NCI-H2227 (cell line): ENCODE measurements around the gene ETFDH.
"Not testable (repeated sequence)": the region's sequence is repeated elsewhere in the genome, so short reads cannot be mapped to it uniquely, and the experiment has no call there.

Source experiments
- DNase-seq: peaks from one replicate; lab custom pipeline; 2025; ENCODE audit not compliant: unreplicated experiment; lab: John Stamatoyannopoulos, UW

ETFDH gene

GRCh38 chr4:158676076-158676475 is 4.0 kb downstream of the ETFDH start:
- no peak for DNase-seq

DNA sequence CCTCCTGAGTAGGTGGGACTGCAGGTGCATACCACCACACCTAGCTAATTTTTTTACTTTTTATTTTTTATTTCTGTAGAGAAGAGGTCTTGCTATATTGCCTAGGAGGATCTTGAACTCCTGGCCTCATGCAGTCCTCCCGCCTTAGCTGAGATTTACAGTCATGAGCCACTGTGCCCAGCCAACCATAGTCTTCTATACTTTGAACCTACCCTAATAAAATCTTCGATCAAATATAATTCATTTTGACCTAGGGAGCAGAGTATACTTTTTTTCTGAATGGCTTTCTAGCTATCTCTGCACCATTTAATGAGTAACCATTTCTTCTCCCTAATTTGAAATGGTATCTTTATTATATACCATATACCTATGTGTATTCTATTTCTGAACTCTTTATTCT is 6.7 kb downstream of the ETFDH start:
- DNase-seq: no peak

- DNase-seq: no peak
These were observed 9.5 kb downstream of the ETFDH start for GRCh38 chr4:158681629-158682028.

DNA sequence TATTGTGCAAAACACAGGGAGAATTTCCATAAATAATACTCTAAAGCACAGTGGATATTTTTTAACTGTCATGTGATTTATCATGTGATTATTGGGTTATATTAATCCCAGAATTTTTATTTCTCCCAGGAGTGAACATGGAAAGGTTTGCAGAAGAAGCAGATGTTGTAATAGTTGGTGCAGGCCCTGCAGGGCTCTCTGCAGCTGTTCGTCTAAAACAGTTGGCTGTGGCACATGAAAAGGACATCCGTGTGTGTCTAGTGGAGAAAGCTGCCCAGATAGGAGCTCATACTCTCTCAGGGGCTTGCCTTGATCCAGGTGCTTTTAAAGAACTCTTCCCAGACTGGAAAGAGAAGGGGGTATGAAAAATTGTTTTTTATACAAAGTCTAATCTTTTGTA is 10.0 kb downstream of the ETFDH start:
- DNase-seq: no peak

- no peak for DNase-seq
These were observed 16.7 kb downstream of the ETFDH start for GRCh38 chr4:158688813-158689212.

DNA sequence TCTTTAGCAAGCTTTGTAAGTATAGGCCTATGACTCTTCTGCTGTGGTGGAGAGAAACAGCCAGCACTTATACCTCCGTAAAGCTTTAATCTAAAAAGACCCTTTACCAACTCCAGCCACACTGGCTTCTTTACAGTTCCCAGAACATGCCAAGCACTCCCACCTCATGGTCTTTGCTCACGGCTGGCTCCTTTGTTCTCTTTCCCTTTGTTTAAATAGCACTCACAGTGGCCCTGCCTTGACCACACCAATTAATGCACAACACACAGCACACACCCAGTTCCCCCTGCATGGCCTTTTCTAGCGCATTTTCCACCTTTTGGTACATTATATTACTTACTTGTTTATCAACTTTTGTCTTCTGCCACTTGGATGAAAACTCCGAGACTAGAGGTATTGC is 32.2 kb downstream of the ETFDH start:
- DNase-seq: no peak

- peak; percentile 0 for DNase-seq
These were observed 38.7 kb downstream of the ETFDH start for GRCh38 chr4:158710814-158711213.

- DNase-seq: not testable (repeated sequence)
These were observed 40.5 kb downstream of the ETFDH start for GRCh38 chr4:158712622-158713021.

DNA sequence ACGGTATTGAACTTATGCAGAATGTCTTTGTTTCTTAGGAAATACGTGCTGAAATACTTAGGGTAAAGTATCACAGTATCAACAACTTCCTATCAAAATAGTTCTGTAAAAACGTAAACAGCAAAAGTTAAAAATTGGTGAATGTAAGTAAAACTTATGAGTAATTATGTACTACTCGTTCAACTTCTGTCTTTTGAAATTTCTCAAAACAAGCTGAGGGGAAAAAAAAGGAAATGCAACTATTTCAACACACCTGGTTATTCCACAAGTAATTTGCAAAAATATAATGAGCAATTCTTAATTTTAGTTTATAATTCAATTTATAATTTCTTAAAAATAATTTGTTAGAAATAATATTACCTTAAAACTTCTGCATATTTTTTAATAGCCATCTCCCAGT is 42.8 kb downstream of the ETFDH start:
- DNase-seq: no peak

- DNase-seq: no peak
These were observed 43.7 kb downstream of the ETFDH start for GRCh38 chr4:158715802-158716201.

- DNase-seq: no peak
These were observed 49.6 kb downstream of the ETFDH start for GRCh38 chr4:158721680-158722079.

- peak; percentile 28 for DNase-seq
These were observed 50.3 kb downstream of the ETFDH start for GRCh38 chr4:158722291-158722916.

GRCh38 chr4:158722917-158723793 is 51.1 kb downstream of the ETFDH start, which contains the start of gene PPID:
TSS of gene PPID (minus strand) at chr4:158723396. CDS start at chr4:158723288, 108 bp downstream.
- DNase-seq: peak; percentile 84

DNA sequence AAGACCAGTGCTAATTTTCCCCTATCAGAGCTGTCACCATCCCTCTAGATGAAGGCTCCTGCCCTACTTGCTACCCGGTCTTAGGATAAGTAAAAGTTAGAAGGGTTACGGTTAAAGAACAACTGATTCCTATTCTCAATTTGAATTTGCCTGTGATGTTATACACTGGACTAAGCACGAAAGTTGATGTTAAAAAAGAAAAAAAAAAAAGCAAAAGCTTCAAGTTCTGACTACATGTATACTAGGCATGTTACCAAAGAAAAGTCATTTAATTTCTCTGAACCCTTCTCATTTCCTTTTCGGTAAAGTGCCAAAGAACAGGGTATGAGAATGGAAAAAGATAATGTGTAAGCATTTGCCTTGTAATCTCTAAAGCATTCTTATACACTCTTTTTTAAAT is 52.5 kb downstream of the ETFDH start:
- DNase-seq: no peak

DNA sequence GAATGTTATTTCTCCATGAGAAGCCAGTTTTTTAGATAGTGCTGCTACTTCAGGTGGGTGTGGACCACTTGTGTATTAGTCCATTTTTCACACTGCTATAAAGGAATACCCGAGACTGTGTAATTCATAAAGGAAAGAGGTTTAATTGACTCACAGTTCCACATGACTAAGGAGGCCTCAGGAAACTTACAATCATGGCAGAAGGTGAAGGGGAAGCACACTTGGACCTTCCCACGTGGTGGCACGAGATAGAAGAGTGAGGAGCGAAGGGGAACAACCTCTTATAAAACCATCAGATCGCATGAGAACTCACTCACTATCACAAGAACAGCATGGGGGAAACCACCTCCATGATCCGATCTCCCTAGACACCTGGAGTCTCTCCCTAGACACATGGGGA is 54.5 kb downstream of the ETFDH start:
- no peak for DNase-seq

- DNase-seq: no peak
These were observed 56.1 kb downstream of the ETFDH start for GRCh38 chr4:158728236-158728635.

GRCh38 chr4:158729716-158730559 is 57.8 kb downstream of the ETFDH start:
- DNase-seq: peak; percentile 53

- DNase-seq: no peak
These were observed 66.8 kb downstream of the ETFDH start for GRCh38 chr4:158738866-158739265.

DNA sequence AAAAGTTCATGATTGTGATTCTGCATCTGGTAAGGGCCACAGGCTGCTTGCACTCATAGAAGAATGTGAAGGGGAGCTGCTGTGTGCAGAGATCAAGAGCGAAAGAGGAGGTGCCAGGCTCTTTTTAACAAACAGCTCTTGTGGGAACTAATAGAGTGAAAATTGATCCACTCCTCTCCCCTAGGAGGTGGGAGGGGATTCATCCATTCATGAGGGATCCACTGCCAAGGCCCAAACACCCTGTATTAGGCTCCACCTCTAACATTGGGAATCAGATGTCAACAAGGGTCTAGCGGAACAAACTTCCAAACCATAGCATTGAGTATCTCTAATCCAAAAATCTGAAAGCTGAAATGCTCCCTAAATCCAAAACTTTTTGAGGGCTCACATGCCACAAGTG is 67.5 kb downstream of the ETFDH start:
- no peak for DNase-seq

- DNase-seq: no peak
These were observed 69.4 kb downstream of the ETFDH start for GRCh38 chr4:158741326-158742021.

GRCh38 chr4:158746537-158746936 is 74.4 kb downstream of the ETFDH start:
- not testable (repeated sequence) for DNase-seq
